ENCODE measurements around the gene AHRR.

DNA sequence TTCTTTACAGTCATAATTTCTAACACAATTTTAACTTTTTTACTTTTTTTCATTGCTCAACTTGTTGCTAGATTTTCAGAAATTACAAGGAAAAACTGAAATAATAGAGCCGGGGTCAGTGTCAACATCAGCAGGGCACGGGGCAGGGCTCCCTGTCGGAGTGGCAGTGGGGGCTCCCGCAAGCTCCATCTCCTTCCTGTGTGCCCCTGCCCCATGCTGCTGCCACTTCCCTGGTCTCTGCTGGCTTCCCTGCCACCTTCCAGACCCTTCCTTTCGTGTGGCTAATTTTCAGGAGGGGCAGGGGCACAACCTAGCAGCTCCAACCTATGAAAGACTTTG is 120.5 kb downstream of the AHRR start:
- no peak for TF ChIP-seq CTCF (conservative IDR thresholded peaks at IDR 0.05; ENCODE audit: low read length)
- no peak for TF ChIP-seq EZH2phosphoT487 (IDR thresholded peaks at IDR 0.05; ENCODE audit: borderline replicate concordance, low read depth, low read length)

Measured in OCI-LY7 (cell line).